Activated T-helper 1 cell treated with anti-CD3 and anti-CD28 coated beads, Interleukin-12 subunit alpha, Interleukin-12 subunit beta, Interleukin-2, Interleukin-4 antibody, amounts not matched to agents 30 ng/mL and 10 ng/mL and 1 ng/mL, durations not matched to agents 14 hours and 24 hours and 36 hours (primary cell): ENCODE data around the gene MEF2D. TPM values are rescaled to one million over a fixed set of nuclear protein-coding genes. Genes with fewer than 3 reads are reported as not detected.
A peak's percentile ranks its signal among the peaks of the same experiment; 100 is the strongest.

Experiments used
- DNase-seq: peaks from one replicate; pipeline ENCODE4 v3.0.0; 2021; ENCODE audit warnings: low spot score
- H3K27ac Mint-ChIP-seq: one replicate; pipeline ENCODE4 v1.8.0; 2021; ENCODE audit warnings: mild to moderate bottlenecking, mixed read lengths
- H3K27me3 Mint-ChIP-seq: one replicate; pipeline ENCODE4 v1.8.0; 2022; ENCODE audit warnings: mild to moderate bottlenecking, moderate library complexity, mixed read lengths; ENCODE audit not compliant: insufficient read depth
- H3K36me3 Mint-ChIP-seq: one replicate; pipeline ENCODE4 v1.8.0; 2021; ENCODE audit warnings: low read depth, mixed read lengths
- H3K4me1 Mint-ChIP-seq: one replicate; pipeline ENCODE4 v1.8.0; 2021; ENCODE audit warnings: low read depth, mixed read lengths
- H3K4me3 Mint-ChIP-seq: one replicate; pipeline ENCODE4 v1.8.0; 2021; ENCODE audit warnings: mild to moderate bottlenecking, moderate library complexity, mixed read lengths
- H3K9me3 Mint-ChIP-seq: one replicate; pipeline ENCODE4 v1.8.0; 2021; ENCODE audit warnings: mixed read lengths
- intact Hi-C: fragments of 100-400 bp; cut with micrococcal nuclease; formaldehyde crosslinking; loops from one replicate; pipeline ENCODE4 v1.15.1; 2024
- total RNA-seq: library from RNA; stranded (reverse); gene quantifications from 2 replicates; pipeline ENCODE4 v1.2.3, GENCODE V29; 2022

MEF2D gene
- total RNA-seq, 1 donor from 2014 or later = 36.3 TPM

DNA sequence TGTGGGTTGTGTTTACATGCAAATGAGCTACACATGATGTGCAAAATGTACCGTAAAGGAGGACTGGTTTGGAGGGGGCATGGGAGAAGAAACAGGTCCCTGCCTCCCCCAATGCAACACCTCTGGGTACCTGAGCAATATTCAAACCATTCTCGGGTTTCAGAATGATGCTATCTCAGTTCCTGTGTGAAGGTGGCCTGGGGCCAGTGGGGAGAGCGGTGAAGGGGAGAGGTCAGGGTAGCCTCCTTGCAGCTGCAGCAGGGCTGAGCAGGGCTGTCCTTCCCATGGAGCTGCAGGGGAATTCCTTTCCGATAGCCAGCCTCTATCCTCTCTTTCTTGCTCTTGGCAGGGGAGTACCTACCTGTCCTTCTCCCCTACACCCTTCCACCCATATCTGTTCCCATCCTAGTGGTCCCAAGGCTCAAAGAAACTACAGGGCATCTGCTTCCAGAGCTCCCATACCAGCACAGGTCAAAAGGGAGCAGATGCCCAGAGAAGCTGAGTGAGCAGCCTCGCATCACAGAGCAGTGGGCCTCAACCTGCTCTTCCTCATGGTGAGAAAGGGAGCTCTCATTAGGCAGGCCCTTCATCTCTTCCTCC lies 11.9 kb downstream of the MEF2D start:
- no peaks in the 10 kb centered on the region for H3K9me3 Mint-ChIP-seq
- peak overlapping the region; percentile 88 for H3K27ac Mint-ChIP-seq
- peaks cover 20% of the 10 kb centered on the region for H3K36me3 Mint-ChIP-seq
- no peaks in the 10 kb centered on the region for H3K27me3 Mint-ChIP-seq
- H3K4me3 Mint-ChIP-seq = peak overlapping the region; percentile 65
- DNase-seq = peak; percentile 40
- intact Hi-C loops = loop anchor here (1.0 to 2.0 kb wide), 3 partner anchors 7 to 36 kb away; partner anchors contain the start of gene MEF2D
- H3K4me1 Mint-ChIP-seq = peaks cover 70% of the 10 kb centered on the region

DNA sequence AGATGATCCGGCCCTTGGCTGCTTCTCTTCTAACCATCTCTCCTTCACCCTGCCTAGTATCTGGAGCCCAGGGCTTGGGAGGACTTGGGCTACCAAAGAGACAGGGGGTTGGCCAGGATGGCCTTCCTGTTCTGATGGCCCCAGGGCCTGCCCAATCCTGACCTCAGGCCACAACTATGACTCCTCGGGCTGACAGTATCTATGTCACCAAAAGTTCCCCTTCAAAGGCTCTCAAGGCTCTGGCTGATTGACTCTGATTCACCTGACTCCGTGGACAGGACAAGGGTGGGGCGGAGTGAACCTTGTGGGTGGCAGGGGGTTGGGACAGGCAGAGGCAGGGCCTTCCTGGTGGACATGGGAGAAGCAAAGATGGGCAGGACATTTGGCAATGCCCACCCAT lies 12.7 kb downstream of the MEF2D start:
- H3K27ac Mint-ChIP-seq = peak overlapping the region; percentile 52
- H3K36me3 Mint-ChIP-seq = peaks cover 18% of the 10 kb centered on the region
- peaks cover 69% of the 10 kb centered on the region for H3K4me1 Mint-ChIP-seq
- peak overlapping the region; percentile 63 for H3K4me3 Mint-ChIP-seq
- no peaks in the 10 kb centered on the region for H3K27me3 Mint-ChIP-seq
- peak; percentile 24 for DNase-seq
- intact Hi-C loops = loop anchor here (1.0 to 2.0 kb wide), 2 partner anchors 12 to 37 kb away; partner anchors contain the start of gene MEF2D
- no peaks in the 10 kb centered on the region for H3K9me3 Mint-ChIP-seq

- no peak for DNase-seq
- Mint-ChIP-seq H3K4me3 (no peak overlapping the region), H3K27ac (no peak overlapping the region), H3K9me3 (no peaks in the 10 kb centered on the region), H3K36me3 (peaks cover 21% of the 10 kb centered on the region), H3K4me1 (peaks cover 69% of the 10 kb centered on the region), H3K27me3 (no peaks in the 10 kb centered on the region)
- intact Hi-C loops = no loop called here
These were observed 13.9 kb downstream of the MEF2D start for GRCh38 chr1:156486421-156487344.

GRCh38 chr1:156485984-156486383 lies 14.6 kb downstream of the MEF2D start:
- no peak overlapping the region for H3K27ac Mint-ChIP-seq
- peaks cover 69% of the 10 kb centered on the region for H3K4me1 Mint-ChIP-seq
- H3K4me3 Mint-ChIP-seq = no peak overlapping the region

DNA sequence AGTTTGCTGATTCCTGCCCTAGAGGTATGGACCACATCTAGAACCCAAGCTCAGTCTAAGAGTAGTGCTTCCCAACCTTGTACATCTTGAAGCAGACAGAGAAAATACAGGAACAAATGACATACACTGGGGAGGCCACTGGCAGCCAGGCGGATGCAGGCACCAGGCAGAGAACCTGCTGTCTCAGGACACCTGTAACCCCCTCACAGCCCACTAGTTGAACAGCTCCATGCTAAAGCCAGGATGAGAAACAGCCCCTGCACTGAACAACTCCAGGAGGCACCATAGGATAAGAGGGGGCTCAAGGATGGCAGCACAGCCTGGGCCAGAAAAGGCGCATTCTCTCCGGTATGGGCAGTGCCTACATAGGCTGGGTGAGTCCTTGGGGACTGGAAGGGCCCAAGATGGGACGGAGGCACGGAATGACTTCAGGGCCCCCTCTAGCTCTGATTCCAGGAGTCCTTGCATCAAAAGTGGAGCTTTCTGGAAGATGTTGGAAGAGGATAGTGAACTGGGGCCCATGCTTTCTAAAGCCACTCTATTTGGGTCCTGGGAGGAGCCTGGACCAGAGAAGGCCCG lies 16.0 kb downstream of the MEF2D start:
- Mint-ChIP-seq H3K36me3 (peaks cover 36% of the 10 kb centered on the region), H3K9me3 (no peaks in the 10 kb centered on the region), H3K27ac (no peak overlapping the region), H3K4me1 (peaks cover 65% of the 10 kb centered on the region), H3K4me3 (no peak overlapping the region), H3K27me3 (no peaks in the 10 kb centered on the region)
- intact Hi-C loops = no loop called here
- DNase-seq = no peak

More at GRCh38 chr1:156485984-156486383, 14.6 kb downstream of the MEF2D start:
- H3K27me3 Mint-ChIP-seq = no peaks in the 10 kb centered on the region
- H3K9me3 Mint-ChIP-seq = no peaks in the 10 kb centered on the region
- no peak for DNase-seq
- H3K36me3 Mint-ChIP-seq = peaks cover 26% of the 10 kb centered on the region
- intact Hi-C loops = no loop called here

- intact Hi-C loops = no loop called here
These were observed 17.2 kb downstream of the MEF2D start for GRCh38 chr1:156483397-156483796.

GRCh38 chr1:156482276-156482675 lies 18.3 kb downstream of the MEF2D start:
- peaks cover 50% of the 10 kb centered on the region for H3K4me1 Mint-ChIP-seq
- intact Hi-C loops = no loop called here
- DNase-seq = no peak
- peaks cover 40% of the 10 kb centered on the region for H3K36me3 Mint-ChIP-seq
- no peaks in the 10 kb centered on the region for H3K9me3 Mint-ChIP-seq
- no peak overlapping the region for H3K4me3 Mint-ChIP-seq
- no peaks in the 10 kb centered on the region for H3K27me3 Mint-ChIP-seq
- no peak overlapping the region for H3K27ac Mint-ChIP-seq

More at GRCh38 chr1:156483397-156483796, 17.2 kb downstream of the MEF2D start:
- DNase-seq = no peak
- Mint-ChIP-seq H3K4me3 (no peak overlapping the region), H3K27ac (no peak overlapping the region), H3K36me3 (peaks cover 40% of the 10 kb centered on the region), H3K9me3 (no peaks in the 10 kb centered on the region), H3K4me1 (peaks cover 54% of the 10 kb centered on the region), H3K27me3 (no peaks in the 10 kb centered on the region)

- peak overlapping the region; percentile 54 for H3K27ac Mint-ChIP-seq
- H3K4me1 Mint-ChIP-seq = peaks cover 50% of the 10 kb centered on the region
- H3K36me3 Mint-ChIP-seq = peaks cover 42% of the 10 kb centered on the region
- peak overlapping the region; percentile 31 for H3K4me3 Mint-ChIP-seq
- DNase-seq = no peak
- no peaks in the 10 kb centered on the region for H3K27me3 Mint-ChIP-seq
- H3K9me3 Mint-ChIP-seq = no peaks in the 10 kb centered on the region
- intact Hi-C loops = loop anchor here (1.0 to 2.0 kb wide), 3 partner anchors 8 to 119 kb away; partner anchors contain the start of gene GPATCH4
These were observed 19.0 kb downstream of the MEF2D start for GRCh38 chr1:156481527-156481926.

DNA sequence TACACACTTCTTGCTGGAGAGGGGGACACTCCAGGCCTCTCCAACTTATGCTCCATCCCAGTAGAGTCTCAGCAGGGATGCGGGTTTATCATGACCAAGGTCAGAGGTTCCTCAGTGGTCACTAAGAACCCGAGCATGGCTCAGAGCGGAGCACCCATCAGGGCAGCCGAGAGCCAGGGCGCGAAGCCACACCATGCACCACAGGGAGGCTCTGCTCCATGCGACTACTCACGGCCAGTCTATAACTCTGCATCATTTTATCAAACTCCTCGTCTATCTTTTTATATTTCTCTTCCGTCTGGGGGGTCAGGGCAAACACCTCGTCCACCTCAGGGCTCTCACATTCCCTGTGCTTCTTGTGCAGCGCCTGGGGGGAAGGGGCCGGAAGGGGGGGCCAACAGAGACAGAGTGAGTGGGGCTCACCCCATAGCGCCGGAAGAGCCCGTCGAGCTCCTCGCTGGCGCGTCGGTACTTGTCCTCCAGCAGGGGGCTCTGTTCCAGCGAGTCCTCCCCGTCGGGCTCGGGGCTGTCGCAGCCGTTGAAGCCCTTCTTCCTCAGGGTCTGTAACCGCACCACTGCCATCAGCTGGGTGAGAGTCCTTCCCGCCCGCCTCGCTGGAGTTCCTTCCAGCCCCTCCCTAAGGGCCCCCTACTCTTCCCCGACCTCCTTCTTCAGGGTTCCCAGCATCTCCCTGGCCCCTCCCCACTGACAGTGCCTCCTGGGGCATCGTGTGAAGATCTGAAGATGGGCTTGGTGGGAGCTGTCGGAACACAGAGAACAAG lies 20.0 kb downstream of the MEF2D start:
- Mint-ChIP-seq H3K9me3 (no peaks in the 10 kb centered on the region), H3K4me3 (peak overlapping the region; percentile 17), H3K27me3 (no peaks in the 10 kb centered on the region), H3K27ac (peak overlapping the region; percentile 78), H3K36me3 (peaks cover 46% of the 10 kb centered on the region), H3K4me1 (peaks cover 53% of the 10 kb centered on the region)
- peak; percentile 63 for DNase-seq
- intact Hi-C loops = loop anchor here (1.0 to 2.0 kb wide), 6 partner anchors 9 to 129 kb away; partner anchors contain the start of genes GPATCH4 and MEF2D

GRCh38 chr1:156480016-156480370 lies 20.6 kb downstream of the MEF2D start:
- intact Hi-C loops = loop anchor here (1.0 to 2.0 kb wide), 5 partner anchors 20 to 129 kb away; partner anchors contain the start of genes GPATCH4 and MEF2D
- no peak for DNase-seq
- H3K27ac Mint-ChIP-seq = peak overlapping the region; percentile 40
- H3K4me3 Mint-ChIP-seq = no peak overlapping the region
- H3K9me3 Mint-ChIP-seq = no peaks in the 10 kb centered on the region
- H3K36me3 Mint-ChIP-seq = peaks cover 46% of the 10 kb centered on the region
- H3K4me1 Mint-ChIP-seq = peaks cover 53% of the 10 kb centered on the region
- H3K27me3 Mint-ChIP-seq = no peaks in the 10 kb centered on the region

DNA sequence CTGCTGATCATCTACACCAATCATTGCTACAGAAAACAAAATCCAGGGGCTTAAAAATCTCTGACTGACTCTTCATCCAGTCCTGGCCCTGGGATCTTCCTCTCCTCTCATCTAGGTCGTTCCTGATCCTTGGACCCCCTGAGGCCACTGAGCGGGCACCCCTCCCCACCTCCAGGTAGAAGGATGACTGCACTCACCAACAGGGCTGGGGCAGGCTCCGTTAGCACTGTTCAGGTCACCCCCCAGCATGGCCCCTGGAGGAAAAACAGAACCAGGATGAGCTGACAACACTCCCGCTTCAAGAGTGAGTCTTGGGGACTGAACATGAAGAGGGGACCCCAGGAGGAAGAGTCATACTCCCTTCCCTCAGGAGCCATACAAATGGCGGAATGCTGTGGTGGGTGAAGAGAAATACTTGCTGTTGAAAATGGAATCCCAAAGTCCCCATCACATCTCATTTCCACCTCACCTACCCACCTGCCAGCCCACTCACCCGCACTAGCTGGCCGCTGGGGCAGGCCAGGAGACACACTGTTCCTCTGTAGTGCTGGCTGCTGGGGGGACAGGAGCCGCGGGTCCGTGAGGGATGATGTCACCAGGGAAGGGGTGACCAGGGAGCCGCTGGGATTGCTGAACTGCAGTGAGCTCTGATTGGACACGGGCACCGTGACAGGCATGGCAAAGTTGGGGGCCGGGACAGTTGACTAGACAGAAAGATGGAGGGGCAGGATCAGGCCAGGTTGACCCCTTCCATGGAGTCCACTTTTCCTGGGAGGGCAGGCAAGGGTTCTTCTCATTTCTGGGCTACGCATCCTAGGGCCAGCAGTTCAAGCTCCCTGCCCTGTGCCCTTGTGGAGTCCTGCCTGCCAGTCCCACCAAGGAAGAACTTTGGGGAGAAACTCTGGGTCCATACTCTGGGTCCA lies 21.2 kb downstream of the MEF2D start:
- Mint-ChIP-seq H3K27me3 (no peaks in the 10 kb centered on the region), H3K4me1 (peaks cover 53% of the 10 kb centered on the region), H3K9me3 (no peaks in the 10 kb centered on the region), H3K36me3 (peaks cover 48% of the 10 kb centered on the region), H3K27ac (no peak overlapping the region), H3K4me3 (no peak overlapping the region)
- intact Hi-C loops = loop anchor here (1.0 to 2.0 kb wide), 5 partner anchors 21 to 130 kb away; partner anchors contain the start of genes GPATCH4 and MEF2D
- DNase-seq = no peak
